GM19438 (cell line): ENCODE results near the gene ZNF221.
"Not testable (repeated sequence)": the region's sequence is repeated elsewhere in the genome, so short reads cannot be mapped to it uniquely, and the experiment has no call there.

ENCODE experiments used
- ATAC-seq: cut with Tn5 transposase; IDR thresholded peaks from one replicate; pipeline ENCODE4 v1.9.1; 2021; ENCODE audit warnings: low read depth; ENCODE audit not compliant: unreplicated experiment

Gene ZNF221

DNA sequence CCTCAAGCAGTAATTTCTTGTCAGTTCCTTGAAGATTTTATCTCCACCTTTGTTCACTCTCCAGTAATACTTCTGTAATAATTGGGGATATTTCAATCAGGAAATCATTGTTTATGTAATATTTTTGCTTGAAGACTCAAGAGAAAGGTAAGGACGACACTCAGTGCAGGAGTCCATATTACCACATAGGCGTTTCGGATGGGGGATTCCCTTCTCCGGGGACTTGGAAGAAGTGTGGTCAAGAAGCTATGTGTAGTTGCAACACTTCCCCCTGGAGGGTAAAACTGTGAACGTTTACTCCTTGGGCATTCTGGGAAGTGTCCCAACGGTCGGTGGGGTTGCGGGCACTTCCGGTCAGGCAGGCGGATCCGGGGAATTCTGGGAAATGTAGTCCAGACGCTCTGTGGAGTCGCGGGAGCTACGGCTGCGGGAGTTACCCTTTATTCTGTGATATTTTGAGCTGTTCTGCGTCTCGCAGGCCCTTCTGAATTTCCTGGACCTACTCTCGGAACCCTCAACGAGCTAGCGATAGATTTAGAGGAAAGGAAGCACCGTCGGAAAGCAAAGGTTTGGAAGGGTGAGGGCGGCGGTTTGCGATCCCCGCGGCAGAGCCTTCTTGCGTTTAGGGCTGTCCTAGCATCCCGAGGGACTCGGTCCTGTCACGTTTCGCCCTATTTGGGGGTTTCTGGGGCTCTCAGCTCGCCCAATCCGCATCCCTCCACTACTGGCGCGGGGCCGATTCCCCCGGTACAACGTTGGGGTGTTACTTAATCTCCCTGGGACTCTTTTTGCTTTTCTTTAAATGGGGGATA, at the start of gene ZNF221:
TSS of gene ZNF221 (plus strand) at position 395 of the 812 bp plus-strand sequence. CDS start 11,499 bp downstream, outside the sequence.
- ATAC-seq, result peak; percentile 92

- ATAC-seq, result peak; percentile 86
Measured at GRCh38 chr19:43901395-43902390, 49.3 kb upstream of the ZNF221 start.

DNA sequence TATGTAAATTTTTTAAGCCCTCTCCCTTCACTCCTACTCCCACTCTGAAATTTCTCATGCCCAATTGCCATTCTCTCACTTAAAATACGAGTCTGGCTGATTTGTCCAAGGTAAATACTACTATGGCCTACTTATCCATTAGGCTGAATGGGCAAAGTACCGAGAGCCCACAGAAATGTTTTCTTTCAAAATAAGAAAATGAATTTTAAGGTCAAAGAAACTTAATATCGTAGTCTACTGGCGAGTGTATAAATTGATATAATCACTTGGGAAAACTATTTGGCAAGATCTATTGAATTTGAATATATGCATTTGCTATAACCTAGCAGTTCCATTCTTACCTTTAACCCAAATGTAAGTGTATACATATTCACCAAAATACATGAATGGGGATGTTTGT, 48.6 kb upstream of the ZNF221 start:
- no peak for ATAC-seq

GRCh38 chr19:43905897-43906296, 45.1 kb upstream of the ZNF221 start:
- no peak for ATAC-seq

DNA sequence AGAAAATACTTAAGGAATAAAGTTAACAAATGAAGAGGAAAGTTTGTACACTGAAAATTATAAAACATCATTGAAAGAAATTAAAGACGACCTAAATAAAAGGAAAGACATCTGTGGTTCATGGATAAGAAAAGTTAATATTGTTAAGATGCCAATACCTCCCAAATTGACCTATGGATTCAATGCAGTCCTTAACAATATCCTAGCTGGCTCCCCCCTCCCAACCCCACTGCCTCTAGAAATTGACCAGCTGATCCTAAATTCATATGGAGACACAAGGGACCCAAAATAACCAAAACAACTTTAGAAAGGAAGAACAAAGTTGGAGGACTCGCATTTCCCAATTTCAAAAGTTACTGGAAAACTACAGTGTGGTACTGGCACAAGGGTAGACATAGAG, 44.3 kb upstream of the ZNF221 start:
- ATAC-seq, result no peak

DNA sequence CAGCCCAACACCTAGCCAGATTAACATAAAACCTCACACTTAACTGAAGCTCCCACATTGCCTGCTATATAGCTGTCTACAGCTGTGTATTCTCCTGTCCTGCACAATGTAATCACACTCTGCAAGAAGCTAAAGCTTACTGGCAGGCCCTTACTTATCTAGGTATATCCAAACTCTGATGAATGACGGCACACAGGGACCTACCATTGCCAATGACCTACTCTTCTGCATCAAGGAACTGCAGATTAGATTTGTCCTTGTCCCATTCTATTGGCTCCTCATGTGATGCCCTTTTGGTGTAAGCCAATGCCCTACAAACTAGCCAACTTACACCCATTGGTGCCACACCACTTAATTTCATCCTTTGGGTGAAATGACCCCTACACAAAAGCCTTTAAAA, 42.4 kb upstream of the ZNF221 start:
- ATAC-seq, result no peak

DNA sequence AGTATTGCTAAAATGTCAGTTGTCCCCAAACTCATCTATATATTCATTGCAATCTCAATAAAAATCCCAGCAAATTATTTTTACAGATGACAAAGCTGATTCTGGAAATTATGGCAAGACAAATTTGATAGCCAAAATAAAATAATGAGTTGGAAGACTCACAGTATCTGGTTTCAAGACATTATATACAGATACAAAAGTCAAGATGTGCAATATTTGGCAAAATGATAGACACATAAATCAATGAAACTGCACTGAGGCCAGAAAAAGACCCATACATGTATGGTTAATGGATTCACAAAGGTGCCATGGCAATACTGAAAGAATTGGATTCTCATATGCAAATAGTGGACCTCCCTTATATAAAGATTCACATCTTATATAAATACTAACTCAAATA, 40.1 kb upstream of the ZNF221 start:
- no peak for ATAC-seq

DNA sequence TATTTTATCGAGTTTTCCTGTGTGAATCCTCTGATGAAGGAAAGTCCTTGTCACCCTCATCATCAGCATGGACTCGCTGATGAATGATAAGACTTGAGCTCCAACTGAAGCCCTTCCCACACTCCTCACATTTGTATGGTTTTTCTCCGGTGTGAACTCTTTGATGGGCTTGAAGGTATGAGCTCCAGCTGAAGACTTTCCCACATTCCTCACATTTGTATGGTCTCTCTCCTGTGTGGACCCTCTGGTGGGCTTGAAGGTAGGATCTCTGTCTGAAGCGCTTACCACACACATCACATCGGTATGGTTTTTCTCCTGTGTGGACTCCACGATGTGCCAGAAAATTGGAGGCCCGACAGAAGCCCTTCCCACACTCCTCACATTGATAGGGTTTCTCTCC, 37.6 kb upstream of the ZNF221 start:
- ATAC-seq, result no peak

- ATAC-seq, result no peak
Measured at GRCh38 chr19:43914051-43914450, 37.0 kb upstream of the ZNF221 start.

GRCh38 chr19:43923875-43924274, 27.2 kb upstream of the ZNF221 start:
- ATAC-seq, result no peak

- no peak for ATAC-seq
Measured at GRCh38 chr19:43928820-43929219, 22.2 kb upstream of the ZNF221 start.

GRCh38 chr19:43934055-43934984, 16.7 kb upstream of the ZNF221 start:
- ATAC-seq, result no peak

- ATAC-seq, result peak; percentile 96
Measured at GRCh38 chr19:43934985-43935708, 15.9 kb upstream of the ZNF221 start, which contains the start of gene ZNF45. ZNF45 (minus strand) TSS chr19:43935282; CDS start chr19:43922185, 13,097 bp downstream.

DNA sequence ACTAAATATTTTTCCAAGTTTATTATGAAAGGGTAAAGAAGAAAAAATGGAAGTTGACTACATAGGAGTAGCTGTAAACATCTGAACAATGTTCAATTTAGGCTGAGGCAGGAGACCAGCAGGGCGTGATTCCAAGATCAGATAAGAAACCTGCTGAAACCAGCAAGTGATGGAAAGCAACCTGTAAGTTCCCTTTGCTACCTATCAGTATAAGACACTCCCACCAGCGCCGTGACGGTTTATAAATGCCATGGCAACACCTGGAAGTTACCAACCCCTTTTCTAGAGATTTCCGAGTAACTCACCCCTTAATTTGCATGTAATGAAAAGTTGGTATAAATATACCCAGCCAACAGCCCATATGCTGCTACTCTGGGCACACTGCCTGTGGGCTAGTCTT, 14.8 kb upstream of the ZNF221 start:
- ATAC-seq, result no peak

- no peak for ATAC-seq
Measured at GRCh38 chr19:43939557-43940260, 11.3 kb upstream of the ZNF221 start.

DNA sequence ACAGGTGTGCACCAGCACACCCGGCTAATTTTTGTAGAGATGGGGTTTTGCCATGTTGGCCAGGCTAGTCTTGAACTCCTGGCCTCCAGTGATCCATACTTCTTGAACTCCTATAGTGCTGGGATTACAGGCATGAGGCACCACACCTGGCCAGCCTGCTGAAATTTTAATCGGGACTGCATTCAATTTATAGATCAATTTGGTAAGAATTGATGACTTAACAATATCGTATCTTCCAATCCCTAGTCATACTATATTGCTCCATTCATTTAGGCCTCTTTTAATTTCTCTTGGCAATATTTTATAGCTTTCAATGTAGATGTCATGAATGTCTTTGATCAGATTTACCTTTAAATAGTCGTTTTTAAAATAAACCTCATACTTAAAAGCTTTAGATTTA, 10.3 kb upstream of the ZNF221 start:
- no peak for ATAC-seq

DNA sequence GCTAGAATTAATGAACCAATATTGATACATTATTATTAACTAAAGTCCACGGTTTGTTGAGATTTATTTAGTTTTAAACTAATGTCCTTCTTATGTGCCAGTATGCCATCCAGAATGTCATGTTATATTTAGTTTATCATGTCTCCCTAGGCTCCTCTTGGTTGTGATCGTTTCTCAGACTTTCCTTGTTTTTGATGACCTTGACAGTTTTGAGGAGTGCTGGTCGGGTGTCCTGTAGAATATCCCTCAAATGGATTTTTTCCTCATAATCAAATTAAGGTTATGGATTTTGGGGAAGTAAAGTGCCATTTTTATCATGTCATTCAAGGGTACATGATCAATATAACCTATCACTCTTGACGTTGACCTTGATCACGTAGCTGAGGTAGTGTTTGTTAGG, 9.8 kb upstream of the ZNF221 start:
- ATAC-seq, result no peak

DNA sequence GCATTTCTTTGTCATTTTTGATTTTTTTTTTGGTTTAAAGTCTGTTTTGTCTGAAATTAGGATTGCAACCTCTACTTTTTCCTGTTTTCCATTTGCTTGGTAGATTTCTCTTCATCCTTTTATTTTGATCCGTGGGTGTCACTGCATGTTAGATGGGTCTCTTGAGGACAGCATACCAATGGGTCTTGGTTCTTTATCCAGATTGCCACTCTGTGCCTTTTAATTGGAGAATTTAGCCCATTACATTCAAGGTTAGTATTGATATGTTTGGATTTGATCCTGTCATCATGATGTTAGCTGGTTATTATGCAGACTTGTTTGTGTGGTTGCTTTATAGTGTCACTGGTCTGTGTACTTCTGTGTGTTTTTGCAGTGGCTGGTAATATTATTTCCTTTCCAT, 3.6 kb upstream of the ZNF221 start:
- ATAC-seq, result not testable (repeated sequence)

- not testable (repeated sequence) for ATAC-seq
Measured at GRCh38 chr19:43949803-43950202, 1.2 kb upstream of the ZNF221 start.
